HepG2 (cell line): ENCODE data around the gene MX2. TPM values are rescaled to one million over a fixed set of nuclear protein-coding genes. Genes with fewer than 3 reads are reported as not detected.

Experiments
- ATAC-seq: fragments of 200-7000 bp; cut with Tn5 transposase; 3 replicates; pipeline ENCODE4 v1.9.1; 2020; ENCODE audit warnings: mild to moderate bottlenecking, moderate library complexity
- BruUV-seq: library from RNA; stranded (reverse); fragments of 400-500 nt; replicated peaks from 2 replicates; lab custom pipeline; 2021; lab: Mats Ljungman, UMichigan
- CTCF ChIA-PET: fragments of 300-600 bp; formaldehyde crosslinking; extraction: SDS; loops from one replicate; lab custom pipeline; 2021; ENCODE audit warnings: low total read pairs, inconsistent platforms, low intra/inter-chr PET ratio; lab: Yijun Ruan, JAX
- POLR2A ChIA-PET: fragments of 350-600 bp; sonication (Branson Sonifier 250); formaldehyde crosslinking; loops from one replicate; lab custom pipeline; 2020; ENCODE audit warnings: antibody characterized with exemption, inconsistent platforms; lab: Yijun Ruan, JAX
- DNase-seq: peaks from one replicate; pipeline ENCODE4 v3.0.0-alpha.2; 2015; ENCODE audit warnings: low spot score
- FAIRE-seq: peaks from 3 replicates; lab custom pipeline; 2011; peaks lifted over from hg19 to GRCh38; lab: Jason Lieb, UNC
- H2AFZ ChIP-seq: one replicate; pipeline ENCODE4 v1.6.1; 2011; ENCODE audit warnings: low read length, inconsistent platforms
- H3K27ac ChIP-seq: fragments of 300-600 bp; 3 replicates; pipeline ENCODE4 v1.8.0; 2011; ENCODE audit warnings: mixed run types, mild to moderate bottlenecking, mixed read lengths, low read length, inconsistent platforms; ENCODE audit not compliant: insufficient read depth; ENCODE audit errors: extremely low read length
- H3K27me3 ChIP-seq, 2 experiments: fragments of 200-600 bp in 1 of 2; 2 replicates in 1 of 2; 3 replicates in 1 of 2; pipeline versions ENCODE4 v1.6.0 to v1.8.0; 2011; ENCODE audit warnings: low read length in 2 of 2, mild to moderate bottlenecking in 2 of 2, moderate library complexity in 2 of 2, inconsistent platforms in 1 of 2; ENCODE audit not compliant: insufficient read depth in 2 of 2, control insufficient read depth in 1 of 2
- H3K36me3 ChIP-seq, 2 experiments: fragments of 200-600 bp in 1 of 2; replicated peaks in 1 of 2; 2 replicates in 1 of 2; 3 replicates in 1 of 2; pipeline versions ENCODE4 v1.5.1 to v1.8.0; 2011; ENCODE audit warnings: low read length in 2 of 2, inconsistent platforms in 1 of 2; ENCODE audit not compliant: insufficient read depth in 2 of 2, control insufficient read depth in 1 of 2
- H3K4me1 ChIP-seq: 2 replicates; pipeline ENCODE4 v1.5.1; 2012; ENCODE audit warnings: low read length, inconsistent platforms; ENCODE audit not compliant: insufficient read depth
- H3K4me2 ChIP-seq: 2 replicates; pipeline ENCODE4 v1.6.0; 2011; ENCODE audit warnings: low read depth, low read length, inconsistent platforms
- H3K4me3 ChIP-seq, 3 experiments: fragments of 200-600 bp in 1 of 3; sonication (generic), shearing (Covaris generic) in 1 of 3; replicated peaks in 1 of 3; 2 replicates each; pipeline ENCODE4 v1.5.1; 2011 to 2016; ENCODE audit warnings: low read length in 3 of 3, inconsistent platforms in 2 of 3, low read depth in 2 of 3, mild to moderate bottlenecking in 2 of 3, control low read depth in 1 of 3, mixed read lengths in 1 of 3; ENCODE audit not compliant: insufficient read depth in 1 of 3
- H3K79me2 ChIP-seq: one replicate; pipeline ENCODE4 v1.6.1; 2011; ENCODE audit warnings: low read length, inconsistent platforms; ENCODE audit not compliant: insufficient read depth
- H3K9ac ChIP-seq: 2 replicates; pipeline ENCODE4 v1.6.0; 2011; ENCODE audit warnings: mild to moderate bottlenecking, low read depth, low read length, inconsistent platforms; ENCODE audit not compliant: insufficient read depth
- H3K9me3 ChIP-seq: 2 replicates; pipeline ENCODE4 v1.5.1; 2012; ENCODE audit warnings: mild to moderate bottlenecking, low read length
- H4K20me1 ChIP-seq: 2 replicates; pipeline ENCODE4 v1.6.0; 2011; ENCODE audit warnings: inconsistent platforms, mild to moderate bottlenecking, low read length, moderate library complexity; ENCODE audit not compliant: insufficient read depth
- BCL3 ChIP-seq: sonication (generic); formaldehyde crosslinking; IDR thresholded peaks from 2 replicates; pipeline ENCODE4 v1.5.1; 2020; ENCODE audit warnings: mild to moderate bottlenecking, missing genetic modification reagents, moderate library complexity
- BORCS8-MEF2B ChIP-seq: sonication (generic); formaldehyde crosslinking; IDR thresholded peaks from 2 replicates; pipeline ENCODE4 v1.8.0; 2022; ENCODE audit warnings: mild to moderate bottlenecking, missing genetic modification reagents
- HOXA3 ChIP-seq: sonication (generic); formaldehyde crosslinking; IDR thresholded peaks from 2 replicates; pipeline ENCODE4 v1.5.0; 2020; ENCODE audit warnings: missing genetic modification reagents
- PRDM4 ChIP-seq: sonication (generic); formaldehyde crosslinking; IDR thresholded peaks from 2 replicates; pipeline ENCODE4 v1.9.0; 2021; ENCODE audit warnings: missing genetic modification reagents, borderline replicate concordance
- SOX13 ChIP-seq, 3 experiments: fragments of 450-650 bp in 1 of 3; sonication (generic) in 1 of 3; formaldehyde crosslinking in 1 of 3; IDR thresholded peaks in 2 of 3; conservative IDR thresholded peaks in 1 of 3; 2 replicates each; pipeline versions ENCODE4 v1.5.0 to v1.6.1; 2016 to 2020; ENCODE audit warnings: antibody characterized with exemption in 1 of 3, mild to moderate bottlenecking in 1 of 3, missing compliant biosample characterization in 1 of 3, missing genetic modification reagents in 1 of 3, moderate library complexity in 1 of 3
- SPEN ChIP-seq: sonication (generic); formaldehyde crosslinking; IDR thresholded peaks from 2 replicates; pipeline ENCODE4 v1.5.1; 2020; ENCODE audit warnings: low read depth, mild to moderate bottlenecking, missing genetic modification reagents
- TAF1 ChIP-seq: sonication (generic); formaldehyde crosslinking; IDR thresholded peaks from 2 replicates; pipeline ENCODE4 v1.4.0; 2020; ENCODE audit warnings: missing genetic modification reagents
- ZNF17 ChIP-seq: sonication (generic); formaldehyde crosslinking; IDR thresholded peaks from 2 replicates; pipeline ENCODE4 v1.5.0; 2020; ENCODE audit warnings: mild to moderate bottlenecking, missing genetic modification reagents
- ZNF800 ChIP-seq: sonication (generic); formaldehyde crosslinking; IDR thresholded peaks from 2 replicates; pipeline ENCODE4 v1.4.0; 2020; ENCODE audit warnings: missing genetic modification reagents
- ZUFSP ChIP-seq: sonication (generic); formaldehyde crosslinking; IDR thresholded peaks from 2 replicates; pipeline ENCODE4 v1.9.0; 2021; ENCODE audit warnings: missing genetic modification reagents, mild to moderate bottlenecking, borderline replicate concordance
- WGBS: methylation state at CpG from one replicate; pipeline ENCODE4 v1.1.6; 2017; ENCODE audit warnings: low lambda C conversion rate; 5-methylcytosine and 5-hydroxymethylcytosine counted together
- in situ Hi-C: cut with HindIII; loops from 2 replicates; pipeline ENCODE4 v1.10.0; 2017; ENCODE audit warnings: low pct_unique_long_range_greater_than_20kb; ENCODE audit not compliant: extremely low pct_ligation_motif_present
- intact Hi-C: fragments of 100-400 bp; cut with micrococcal nuclease; formaldehyde crosslinking; loops from one replicate; pipeline ENCODE4 v1.10.0; 2022; ENCODE audit not compliant: unreplicated experiment
- polyA plus RNA-seq, 8 experiments: library from polyadenylated mRNA; depleted of rRNA in 3 of 8; stranded (reverse) in 7 of 8; unstranded in 1 of 8; fragments of >200 nt; fragmentation: Illumina TruSeq in 4 of 8; extraction: Trizol in 4 of 8; gene quantifications; 2 replicates each; pipeline versions ENCODE4 v1.2.1 to v1.2.3, GENCODE V29; 2011 to 2016; ENCODE audit warnings: low read depth in 4 of 8, missing spikeins in 1 of 8, mixed read lengths in 1 of 8; ENCODE audit not compliant: insufficient read depth in 1 of 8
- total RNA-seq, 5 experiments: library from RNA; depleted of rRNA; stranded (reverse); fragments of >200 nt; fragmentation: Illumina TruSeq; extraction: Trizol; gene quantifications; 2 replicates each; pipeline ENCODE4 v1.2.3, GENCODE V29; 2016; ENCODE audit warnings: low read depth in 1 of 5

The MX2 gene
- total and polyA plus RNA-seq, 2 of the 13 experiments (the other 11 are each of a cell fraction or from before 2014, with no cell fraction given), result 24.0 to 35.7 TPM

- no peak for TF ChIP-seq ZNF800 (CRISPR knock-in tag)
- no peak for TF ChIP-seq ZUFSP
These were observed 7.5 kb downstream of the MX2 start (continued) for GRCh38 chr21:41369105-41369919.

- FAIRE-seq, result peak; percentile 8
- TF ChIP-seq BCL3 (no peak), ZNF17 (CRISPR knock-in tag) (0 out of 2 replicates have a peak, but pooled peaks have one; percentile 7), PRDM4 (CRISPR knock-in tag) (no peak), TAF1 (CRISPR knock-in tag) (peak; percentile 53), HOXA3 (no peak), SOX13 (IDR thresholded peaks at IDR 0.05) (no peak), SOX13 (CRISPR knock-in tag; conservative IDR thresholded peaks at IDR 0.05 in 1 of 2, IDR thresholded peaks at IDR 0.05 in 1 of 2) (no peak), SPEN (CRISPR knock-in tag) (0 out of 2 replicates have a peak, but pooled peaks have one; percentile 24), BORCS8-MEF2B (no peak)
These were observed 8.4 kb downstream of the MX2 start for GRCh38 chr21:41369920-41370839.

More at GRCh38 chr21:41369920-41370839, 8.4 kb downstream of the MX2 start:
- Histone ChIP-seq H3K27me3 (no peaks in the 10 kb centered on the region; a peak in 1 of 5 replicates), H3K9ac (peak overlapping the region; percentile 65), H3K36me3 (no peaks in the 10 kb centered on the region; a peak in 1 of 5 replicates), H2AFZ (no peak overlapping the region), H3K4me1 (peaks cover 56% of the 10 kb centered on the region), H3K79me2 (peaks cover 33% of the 10 kb centered on the region), H3K4me2 (peak overlapping the region; percentile 74), H3K27ac (peak overlapping the region; percentile 68), H3K9me3 (no peaks in the 10 kb centered on the region), H4K20me1 (0 out of 2 replicates have a peak, but pooled peaks cover 2% of the 10 kb centered on the region), H3K4me3 (peak overlapping the region; percentile 57 to 73 (median 67))
- 53% methylated on average over 30 of the region's 30 CpGs for WGBS
- ChIA-PET CTCF (no interaction called here), POLR2A (interaction anchor here (1.4 to 5.9 kb wide), 4 partner anchors 9 to 86 kb away, joined by 8 to 105 read pairs (median 13); no protein-coding TSS in a partner anchor)
- in situ Hi-C loops (no loop called here), intact Hi-C loops (loop anchor here (2.0 to 5.0 kb wide), 2 partner anchors 47 to 91 kb away; no protein-coding TSS in a partner anchor)
- BruUV-seq, result TSS peak; percentile 57
- DNase-seq (peak; percentile 32), ATAC-seq (peak; percentile 30)
